HG03159 (cell line): ENCODE measurements around the gene AOPEP.

Experiments
- ATAC-seq: cut with Tn5 transposase; IDR thresholded peaks from one replicate; pipeline ENCODE4 v1.9.1; 2021; ENCODE audit warnings: mild to moderate bottlenecking, moderate library complexity; ENCODE audit not compliant: unreplicated experiment

AOPEP gene

GRCh38 chr9:94911986-94912635 is 185.6 kb downstream of the AOPEP start:
- no peak for ATAC-seq

- no peak for ATAC-seq
Measured at GRCh38 chr9:94912700-94913249, 186.3 kb downstream of the AOPEP start.

- ATAC-seq = no peak
Measured at GRCh38 chr9:94913550-94913949, 187.1 kb downstream of the AOPEP start.

DNA sequence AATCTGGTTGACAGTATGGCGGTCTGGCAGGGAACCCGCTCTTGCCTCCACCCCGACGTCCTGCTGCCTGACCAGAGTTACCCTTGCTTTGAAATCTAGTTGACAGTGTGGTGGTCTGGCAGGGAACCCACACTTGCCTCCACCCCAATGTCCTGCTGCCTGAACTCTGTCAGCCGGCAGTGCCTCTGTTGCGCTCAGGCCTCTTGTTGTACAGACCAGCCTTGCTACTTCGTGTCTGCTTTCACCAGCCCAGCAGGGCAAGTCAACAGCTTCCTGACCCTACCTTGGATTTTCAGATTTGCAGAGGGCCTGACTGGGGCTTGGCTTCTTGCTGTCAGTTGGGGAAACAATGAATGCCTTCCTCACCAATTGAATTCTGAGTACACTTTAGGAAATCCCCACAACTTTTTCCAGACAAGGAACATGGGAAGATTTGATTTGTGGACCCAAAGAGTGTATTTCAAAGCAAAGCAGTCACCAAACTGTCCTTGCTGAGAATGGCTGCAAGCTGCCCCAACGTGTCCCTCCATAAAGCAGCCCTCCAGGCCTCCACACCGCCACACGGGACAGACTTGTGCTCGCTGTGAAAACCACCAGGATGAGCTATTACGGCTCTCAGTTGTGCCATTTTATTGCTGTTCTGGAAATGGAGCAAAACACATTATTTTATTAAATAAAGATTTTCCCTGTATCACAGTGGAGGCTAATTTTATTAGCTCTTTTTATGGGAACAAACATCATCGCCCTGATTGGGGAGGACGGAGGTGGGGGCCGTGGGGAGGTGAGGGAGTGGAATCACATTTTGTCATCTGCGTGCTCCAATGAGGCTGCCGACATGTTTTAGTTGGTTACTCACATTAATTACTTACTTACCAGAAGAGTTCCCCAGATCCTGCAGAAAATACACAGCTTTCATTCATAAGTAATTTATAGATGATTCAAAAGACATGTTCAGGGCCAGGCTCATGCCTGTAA is 189.3 kb downstream of the AOPEP start:
- no peak for ATAC-seq

GRCh38 chr9:94916956-94917355 is 190.5 kb downstream of the AOPEP start:
- no peak for ATAC-seq

DNA sequence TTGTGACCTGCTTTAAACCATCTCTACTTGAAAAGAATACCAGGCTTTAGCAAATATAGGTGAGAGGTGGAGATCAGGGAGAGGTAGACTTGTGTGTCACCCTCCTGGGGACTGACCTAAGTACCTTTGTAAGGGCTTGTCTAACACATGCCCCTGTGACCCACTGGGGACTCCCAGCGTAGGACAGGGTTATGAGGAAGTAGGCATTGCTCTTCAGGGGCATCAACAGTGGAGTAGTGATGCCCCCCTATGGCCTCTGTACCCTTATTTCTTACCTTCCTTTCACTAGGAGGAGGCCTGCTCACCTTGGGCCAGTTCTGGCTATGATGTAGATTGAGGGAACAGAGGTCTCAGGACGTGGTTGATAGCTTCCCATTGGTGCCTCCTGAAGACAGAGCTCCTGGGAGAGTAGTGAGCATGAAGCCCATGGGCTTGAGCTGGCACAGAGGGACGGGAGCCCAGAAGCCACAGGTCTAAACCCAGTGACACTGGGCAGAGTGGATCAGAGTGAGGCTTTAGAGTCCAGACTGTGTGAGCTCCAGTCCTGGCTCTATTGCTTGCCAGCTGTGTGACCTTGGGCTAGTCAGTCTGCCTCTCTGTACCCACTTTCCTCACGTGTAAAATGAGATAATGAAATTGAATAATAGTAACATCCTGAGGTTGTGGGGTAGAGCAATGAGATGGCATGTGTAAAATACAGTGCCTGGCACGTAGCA is 191.7 kb downstream of the AOPEP start:
- no peak for ATAC-seq

DNA sequence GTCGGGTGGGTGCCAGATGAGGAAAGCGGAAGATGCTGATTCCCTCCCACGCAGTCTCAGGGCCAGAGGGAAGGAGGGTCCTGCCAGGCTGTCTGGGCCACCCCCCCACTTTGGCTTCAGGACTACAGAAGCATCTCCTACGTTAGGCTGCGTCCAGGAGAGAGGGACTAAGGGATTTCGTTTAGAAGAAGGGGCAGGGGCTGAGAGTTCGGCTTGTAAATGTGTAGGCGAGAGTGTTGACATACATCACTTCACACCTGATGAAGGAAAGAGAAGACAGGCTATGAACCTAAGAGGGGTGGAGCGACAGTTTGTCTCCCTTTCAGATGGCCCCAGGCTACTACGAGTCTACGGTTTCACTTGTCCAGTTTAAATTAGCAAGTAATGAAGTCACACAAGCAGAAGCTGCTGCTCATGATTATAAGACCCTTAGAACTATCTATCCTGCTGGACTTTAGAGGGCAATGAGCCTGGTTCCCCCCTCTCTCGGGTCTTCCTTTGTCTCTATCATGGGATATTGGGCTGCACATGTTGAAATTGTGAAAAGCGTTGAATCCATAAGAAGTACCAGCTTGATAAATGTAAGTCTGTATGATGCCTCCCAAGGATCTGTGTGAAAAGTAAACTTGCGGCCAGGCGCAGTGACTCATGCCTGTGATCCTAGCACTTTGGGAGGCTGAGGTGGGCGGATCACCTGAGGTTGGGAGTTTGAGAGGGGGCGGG is 193.0 kb downstream of the AOPEP start:
- no peak for ATAC-seq

- no peak for ATAC-seq
Measured at GRCh38 chr9:94920420-94921091, 194.1 kb downstream of the AOPEP start.

GRCh38 chr9:94921092-94921471 is 194.6 kb downstream of the AOPEP start:
- ATAC-seq = no peak

- no peak for ATAC-seq
Measured at GRCh38 chr9:94921656-94922055, 195.2 kb downstream of the AOPEP start.

DNA sequence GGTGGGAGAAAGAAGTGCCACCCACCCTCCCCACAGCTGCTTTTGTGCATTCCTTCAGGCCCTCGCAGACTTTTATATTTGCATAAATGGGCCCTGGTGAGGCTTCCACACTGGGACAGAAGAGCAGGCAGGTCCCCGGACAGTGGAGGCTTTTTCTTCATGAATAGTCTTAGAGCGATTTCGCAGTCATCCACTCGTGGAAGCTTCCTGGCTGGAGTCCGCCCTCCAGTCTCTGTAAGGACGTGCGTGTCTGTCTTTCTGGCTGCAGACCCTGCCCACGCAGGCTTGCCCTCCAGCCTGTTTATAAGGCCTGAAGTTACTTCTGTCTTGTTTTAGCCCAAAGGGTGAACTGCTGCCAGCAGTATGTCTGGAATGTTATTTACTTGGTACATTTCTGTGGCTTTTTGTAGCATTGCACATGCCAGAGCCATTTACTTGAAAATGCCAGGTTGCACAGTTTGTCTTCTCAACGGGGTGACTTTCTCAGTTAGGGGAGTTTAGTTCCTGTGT is 195.7 kb downstream of the AOPEP start:
- no peak for ATAC-seq

- ATAC-seq = no peak
Measured at GRCh38 chr9:94922691-94923107, 196.2 kb downstream of the AOPEP start.

GRCh38 chr9:94923326-94924089 is 197.0 kb downstream of the AOPEP start:
- no peak for ATAC-seq

DNA sequence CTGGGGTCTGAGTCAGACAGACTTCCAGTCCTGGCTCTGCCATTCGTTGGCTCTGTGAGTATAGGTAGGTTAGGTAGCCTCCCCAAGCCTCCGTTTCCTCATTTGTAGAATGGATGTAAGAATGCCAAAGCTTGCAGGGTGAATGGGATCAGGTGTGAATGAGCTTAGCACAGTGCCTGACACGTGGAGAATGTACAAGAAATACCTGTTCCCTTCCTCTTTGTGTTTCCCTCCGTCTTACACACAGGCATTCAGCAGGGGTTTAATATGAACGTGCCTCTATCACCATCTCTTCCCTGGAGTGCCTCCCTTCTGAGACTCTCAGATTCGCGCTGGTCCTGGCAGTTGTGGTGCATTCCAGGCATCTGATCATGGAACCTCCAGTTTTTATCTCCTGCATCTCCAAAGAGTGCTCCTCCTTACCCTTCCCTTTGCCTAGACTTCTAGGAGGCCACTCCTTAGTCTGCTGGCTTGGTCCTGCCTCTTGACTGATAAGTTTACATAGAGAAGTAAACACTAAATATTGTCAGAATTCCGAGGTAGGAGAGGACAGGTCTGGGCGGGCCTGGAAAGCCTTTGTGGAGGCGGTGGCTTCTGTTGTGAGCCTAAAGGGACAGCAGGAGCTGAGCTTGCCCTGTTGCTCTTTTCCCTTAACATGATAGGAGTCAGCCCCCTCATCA is 199.4 kb downstream of the AOPEP start:
- ATAC-seq = no peak

- ATAC-seq = no peak
Measured at GRCh38 chr9:94926431-94926800, 199.9 kb downstream of the AOPEP start.

DNA sequence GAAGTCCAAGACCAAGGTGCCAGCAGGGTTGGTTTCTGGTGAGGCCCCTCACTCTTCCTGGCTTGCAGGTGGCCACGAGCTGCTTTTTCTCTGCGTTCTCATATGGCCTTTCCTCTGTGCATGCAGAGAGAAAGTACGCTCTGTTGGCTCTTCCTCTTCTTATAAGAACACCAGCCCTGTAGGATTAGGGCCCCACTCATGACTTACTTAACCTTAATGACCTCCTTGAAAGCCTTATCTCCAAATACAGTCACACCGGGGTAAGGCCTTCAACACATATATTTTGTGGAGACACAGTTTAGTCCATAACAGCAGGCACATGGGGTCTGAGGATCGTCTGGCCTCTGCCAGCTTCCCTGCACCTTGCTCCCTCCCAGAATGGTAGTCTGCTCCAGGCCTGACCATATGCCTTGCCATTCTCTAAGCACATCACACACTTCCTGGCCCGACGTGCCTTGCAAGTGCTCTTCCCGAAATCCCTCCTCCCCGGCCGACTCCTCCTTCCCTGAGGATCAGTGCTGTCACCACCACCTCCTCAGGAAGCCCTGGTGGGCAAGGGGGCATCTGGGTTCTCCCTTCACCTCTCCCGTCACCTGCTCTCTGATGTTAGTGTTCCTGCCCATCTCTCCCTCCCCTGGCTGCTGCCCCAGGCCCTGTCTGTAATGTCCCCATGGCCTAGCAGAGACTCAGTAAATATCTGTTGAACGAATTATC is 200.7 kb downstream of the AOPEP start:
- ATAC-seq = no peak

GRCh38 chr9:94927762-94928670 is 201.5 kb downstream of the AOPEP start:
- ATAC-seq = no peak
